ENCODE measurements around the gene PRKCE.
A peak's percentile ranks its signal among the peaks of the same experiment; 100 is the strongest.
"Not testable (repeated sequence)": the region's sequence is repeated elsewhere in the genome, so short reads cannot be mapped to it uniquely, and the experiment has no call there.

PRKCE gene

GRCh38 chr2:46223514-46223913, 572.0 kb downstream of the PRKCE start:
- DNase-seq: not testable (repeated sequence)

GRCh38 chr2:46225150-46225625, 573.7 kb downstream of the PRKCE start:
- no peak for DNase-seq

GRCh38 chr2:46225730-46226129, 574.3 kb downstream of the PRKCE start:
- no peak for DNase-seq

- DNase-seq: no peak
Measured at GRCh38 chr2:46226620-46227019, 575.1 kb downstream of the PRKCE start.

GRCh38 chr2:46227022-46227421, 575.5 kb downstream of the PRKCE start:
- no peak for DNase-seq

GRCh38 chr2:46227674-46228289, 576.3 kb downstream of the PRKCE start:
- no peak for DNase-seq

- peak; percentile 51 for DNase-seq
Measured at GRCh38 chr2:46229134-46230063, 577.9 kb downstream of the PRKCE start.

- no peak for DNase-seq
Measured at GRCh38 chr2:46230115-46230571, 578.7 kb downstream of the PRKCE start.

- DNase-seq: no peak
Measured at GRCh38 chr2:46230677-46231425, 579.4 kb downstream of the PRKCE start.

- DNase-seq: no peak
Measured at GRCh38 chr2:46231721-46232120, 580.2 kb downstream of the PRKCE start.

GRCh38 chr2:46232860-46233259, 581.4 kb downstream of the PRKCE start:
- no peak for DNase-seq

- no peak for DNase-seq
Measured at GRCh38 chr2:46236006-46236875, 584.8 kb downstream of the PRKCE start.

GRCh38 chr2:46236876-46237859, 585.7 kb downstream of the PRKCE start:
- DNase-seq: no peak
